SK-N-DZ (cell line): ENCODE results near the gene BEND7.

Experiments
- DNase-seq: peaks from one replicate; pipeline ENCODE4 v3.0.0-alpha.2; 2015; ENCODE audit warnings: low spot score

The BEND7 gene

DNA sequence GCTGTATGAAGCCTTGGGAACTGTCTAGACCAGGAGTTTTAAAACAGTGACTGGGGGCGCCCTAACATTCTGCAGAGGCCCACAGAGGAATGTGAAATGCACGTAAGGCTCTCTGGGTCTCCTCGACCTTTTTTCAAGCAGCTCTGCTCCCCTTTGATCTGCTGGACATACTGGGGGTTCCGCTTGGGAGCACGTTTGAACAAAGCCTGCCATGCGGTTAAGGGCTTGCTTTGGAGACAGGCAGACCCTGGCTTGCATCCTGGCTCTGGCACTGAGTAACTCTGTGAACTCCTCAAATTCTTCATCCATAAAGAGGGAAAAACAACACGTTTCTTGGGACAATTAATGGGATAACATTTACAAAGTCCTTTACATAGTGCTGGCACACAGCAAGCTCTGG, 7.8 kb downstream of the BEND7 start:
- DNase-seq: no peak

DNA sequence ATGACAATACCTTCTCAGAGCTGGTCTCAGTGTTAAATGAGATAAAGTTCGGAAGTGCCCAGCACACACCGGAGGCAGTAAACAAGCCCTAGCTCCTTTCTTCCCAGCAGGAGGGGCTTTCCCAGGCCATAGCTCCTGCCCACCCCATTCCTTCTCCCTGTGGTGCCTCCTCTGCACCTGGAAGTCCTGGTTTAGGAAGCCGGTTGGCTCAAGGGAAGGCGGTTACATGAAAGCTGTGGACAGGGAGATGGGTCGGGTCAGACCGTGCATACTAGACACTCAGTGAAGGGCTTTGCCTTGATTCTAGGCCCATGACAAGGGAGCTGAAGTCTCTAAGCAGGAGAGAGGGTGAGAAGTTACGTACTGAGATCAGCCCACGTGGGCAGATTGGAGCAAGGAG, 8.6 kb downstream of the BEND7 start:
- no peak for DNase-seq

DNA sequence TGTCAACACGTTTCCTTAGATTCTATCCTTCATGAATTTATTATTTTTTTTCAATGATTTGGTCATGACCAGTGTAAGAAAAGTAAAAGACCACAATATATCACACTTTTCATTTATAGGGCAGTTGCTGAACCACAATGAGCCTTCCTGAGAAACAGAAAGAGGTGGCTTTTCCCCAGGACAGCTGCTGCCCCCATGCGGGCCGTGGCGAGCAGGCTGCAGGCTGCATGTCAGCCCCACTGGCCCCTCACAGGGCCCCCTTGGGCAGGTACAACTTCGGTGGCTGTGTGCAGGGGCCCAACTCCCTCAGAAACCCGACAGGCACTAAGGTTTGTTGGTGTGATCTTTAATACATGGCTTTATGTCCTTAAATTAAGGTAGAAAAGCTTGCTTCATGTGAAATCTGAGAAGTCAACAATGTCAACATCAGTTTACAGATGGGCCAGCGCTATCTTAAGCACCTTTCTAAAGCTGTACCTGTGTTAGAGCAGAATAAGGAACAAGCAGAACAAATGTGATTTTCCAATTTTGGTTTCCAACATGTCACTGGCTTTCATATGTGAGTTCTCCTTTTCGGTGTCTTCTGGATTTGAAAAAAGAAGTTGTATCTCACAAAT, 10.6 kb downstream of the BEND7 start:
- DNase-seq: no peak

DNA sequence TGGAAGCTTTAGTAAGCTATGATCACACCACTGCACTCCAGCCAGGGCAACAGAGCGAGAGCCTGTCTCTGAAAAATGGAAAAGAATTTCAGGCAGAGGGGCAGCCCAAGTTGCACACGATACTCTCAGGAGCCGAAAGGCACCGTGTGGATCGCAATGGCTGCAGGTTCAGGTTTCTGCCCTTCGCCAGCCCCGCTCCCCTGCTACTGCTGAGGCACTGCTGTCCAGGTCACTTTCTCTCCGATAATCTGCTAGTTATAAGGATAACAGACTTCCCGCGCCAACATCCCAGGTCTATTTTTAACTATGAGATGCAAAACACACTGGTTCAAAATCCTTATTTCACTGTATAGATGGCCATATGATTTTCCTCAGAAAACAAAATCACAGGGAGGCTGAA, 11.1 kb downstream of the BEND7 start:
- DNase-seq: no peak

- no peak for DNase-seq
Observed at GRCh38 chr10:13516176-13516575, 12.6 kb downstream of the BEND7 start.

GRCh38 chr10:13515467-13515866, 13.3 kb downstream of the BEND7 start:
- DNase-seq: no peak

DNA sequence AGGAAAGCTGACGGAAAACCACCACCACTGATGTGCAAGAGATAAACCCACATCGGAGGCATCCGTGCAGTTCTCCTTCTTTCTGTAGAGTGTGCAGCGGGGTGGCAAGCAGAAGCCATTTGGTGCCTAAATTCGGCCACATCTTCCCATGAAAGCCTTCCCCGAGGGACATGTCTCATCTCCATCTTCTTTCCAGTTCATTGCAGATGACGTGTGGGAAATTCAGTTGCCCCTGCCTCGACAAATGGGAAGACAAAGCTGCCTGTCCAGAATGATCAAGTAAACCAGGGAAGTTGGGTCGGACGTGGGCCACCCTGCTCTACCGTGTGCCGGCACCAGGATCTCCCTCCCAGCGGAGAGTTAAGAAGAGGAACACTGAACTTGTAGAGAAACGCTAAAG, 14.5 kb downstream of the BEND7 start:
- DNase-seq: no peak

- DNase-seq: no peak
Observed at GRCh38 chr10:13512564-13512963, 16.2 kb downstream of the BEND7 start.

- DNase-seq: no peak
Observed at GRCh38 chr10:13511409-13511808, 17.4 kb downstream of the BEND7 start.

DNA sequence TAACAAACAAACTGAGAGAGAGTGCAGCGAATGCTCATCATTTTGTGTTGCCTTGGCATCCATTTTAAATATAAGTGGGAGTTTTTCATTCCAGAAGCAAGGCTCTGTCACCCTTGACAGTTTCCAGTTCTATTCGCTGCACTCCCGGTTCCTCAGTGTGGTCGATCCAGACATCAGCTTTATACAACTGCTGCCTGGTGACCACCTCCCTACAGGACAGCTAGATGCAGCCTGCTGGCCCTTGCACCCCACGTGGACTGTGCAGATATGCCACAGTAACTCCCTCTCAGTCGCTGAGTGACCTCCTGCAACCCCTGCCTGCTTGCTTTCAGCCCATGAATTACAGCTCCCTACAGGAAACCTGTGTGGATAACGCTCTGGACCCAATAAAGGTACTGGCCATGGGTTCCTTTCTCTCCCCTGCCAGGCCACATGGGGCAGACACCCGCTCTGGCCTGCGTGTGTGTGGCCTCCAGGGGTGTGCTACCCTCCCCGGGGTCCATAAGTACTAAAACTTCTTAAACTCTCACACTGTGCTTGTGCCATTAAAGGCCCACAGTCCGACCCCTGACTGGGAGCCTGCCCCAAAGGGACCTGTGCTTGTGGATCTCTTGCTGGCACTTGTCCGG, 23.6 kb downstream of the BEND7 start:
- DNase-seq: no peak

DNA sequence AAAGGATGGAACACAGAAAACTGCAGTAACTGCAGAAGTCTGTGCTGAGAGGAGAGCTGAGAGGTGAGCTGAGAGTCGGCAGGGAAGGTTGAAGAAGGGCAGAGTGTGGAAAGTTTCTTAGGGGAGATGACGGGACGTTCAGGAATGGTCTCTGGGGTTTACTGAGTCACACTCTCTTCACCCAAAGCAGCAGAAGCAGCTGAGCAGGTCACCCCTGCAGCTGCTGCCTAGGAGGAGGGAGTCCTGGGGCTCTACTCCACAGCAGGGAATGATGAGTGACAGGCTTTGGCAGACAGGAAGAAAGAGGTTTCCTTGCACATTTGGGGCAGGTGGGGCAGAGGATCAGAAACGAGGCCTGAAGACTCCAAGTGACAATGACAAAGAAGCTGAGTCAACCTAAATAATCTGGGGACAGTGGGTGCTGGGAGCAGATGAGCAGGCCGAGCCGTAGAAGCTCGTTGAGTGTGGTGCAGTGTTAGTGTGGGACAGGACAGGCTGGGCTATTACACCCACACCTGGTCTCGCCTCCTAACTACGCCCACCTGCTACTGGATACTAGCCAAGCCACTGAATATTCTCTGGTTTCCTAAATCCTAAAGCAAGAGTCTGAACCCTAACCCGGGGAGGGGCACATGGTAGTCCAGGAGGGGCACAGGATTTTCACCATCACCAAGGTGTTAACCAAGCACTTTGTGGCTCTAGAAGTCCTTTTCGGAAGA, 24.9 kb downstream of the BEND7 start:
- DNase-seq: no peak

- no peak for DNase-seq
Observed at GRCh38 chr10:13502380-13502779, 26.4 kb downstream of the BEND7 start.

DNA sequence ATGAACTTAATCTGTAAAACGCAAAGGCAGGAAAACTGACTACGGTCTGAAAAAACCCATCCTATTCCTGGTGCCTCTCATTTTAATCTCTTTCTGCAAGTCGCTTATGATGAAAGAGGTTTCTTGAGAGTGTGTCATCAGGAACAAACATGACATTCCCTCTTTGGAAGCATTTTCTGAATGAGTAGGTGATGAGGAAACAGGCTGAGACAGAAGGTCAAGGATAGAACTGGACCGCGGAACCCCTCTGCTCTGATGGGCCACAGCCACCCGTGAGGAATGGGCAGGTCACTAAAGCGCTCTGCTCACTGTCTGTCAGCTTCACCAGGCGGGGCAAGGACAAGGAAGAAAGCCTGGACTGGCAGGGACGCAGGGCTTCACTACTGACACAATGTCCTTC, 28.6 kb downstream of the BEND7 start:
- DNase-seq: no peak

DNA sequence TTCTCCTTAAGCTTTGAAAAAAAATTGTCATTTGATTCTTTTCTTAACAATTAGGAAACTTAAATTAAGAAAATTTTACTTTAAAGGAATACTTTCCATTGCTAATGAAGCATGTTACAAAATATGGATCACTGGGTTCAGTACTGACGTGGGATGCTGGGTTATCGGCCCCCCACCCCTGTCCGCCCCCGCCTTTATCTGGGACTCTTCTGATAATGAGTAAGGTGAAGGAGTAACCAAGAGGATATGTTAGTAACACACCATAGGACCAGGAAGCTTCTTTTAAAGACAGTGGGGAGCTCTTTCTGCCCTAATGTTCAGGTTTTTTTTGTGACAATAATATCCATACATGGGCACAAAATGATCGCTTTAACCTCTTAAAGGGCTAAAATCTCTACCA, 29.7 kb downstream of the BEND7 start:
- DNase-seq: no peak

DNA sequence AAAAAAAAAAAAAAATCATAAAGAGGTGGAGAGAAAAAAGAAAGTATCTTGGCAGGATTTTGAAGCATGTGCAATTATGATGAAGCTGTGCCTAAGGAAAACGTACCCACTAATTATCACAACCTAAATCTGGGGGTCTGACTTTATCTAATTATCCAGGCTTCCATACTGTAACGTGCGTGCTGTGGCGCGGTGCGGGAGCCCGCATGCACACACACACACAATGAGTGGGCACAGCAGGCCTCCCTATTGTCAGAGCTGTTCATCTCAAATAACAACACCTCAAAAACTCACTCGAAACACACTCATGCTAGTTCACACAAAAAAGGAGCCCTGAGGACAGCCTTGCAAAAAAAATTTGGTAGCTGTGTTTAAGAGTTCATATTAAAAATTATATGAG, 31.9 kb downstream of the BEND7 start:
- no peak for DNase-seq

DNA sequence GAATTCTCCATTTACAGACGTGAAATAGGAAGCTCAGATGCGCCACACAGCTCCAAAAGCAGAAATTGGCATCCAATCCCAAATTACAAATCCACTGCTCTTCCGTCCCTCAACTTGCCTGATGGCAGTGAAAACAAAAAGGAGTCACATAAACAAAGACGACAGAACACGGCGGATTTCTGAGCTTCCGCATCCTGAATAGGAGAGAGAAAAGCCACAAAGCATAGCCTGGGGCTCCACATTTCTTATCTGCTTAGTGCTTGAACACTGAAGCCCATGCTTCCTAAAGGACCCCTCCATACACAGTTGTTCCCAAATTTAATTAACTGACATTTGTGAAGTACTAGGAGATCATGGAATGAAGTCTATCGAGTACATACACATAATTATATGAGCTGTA, 32.6 kb downstream of the BEND7 start:
- no peak for DNase-seq

- no peak for DNase-seq
Observed at GRCh38 chr10:13492493-13493180, 36.2 kb downstream of the BEND7 start.

DNA sequence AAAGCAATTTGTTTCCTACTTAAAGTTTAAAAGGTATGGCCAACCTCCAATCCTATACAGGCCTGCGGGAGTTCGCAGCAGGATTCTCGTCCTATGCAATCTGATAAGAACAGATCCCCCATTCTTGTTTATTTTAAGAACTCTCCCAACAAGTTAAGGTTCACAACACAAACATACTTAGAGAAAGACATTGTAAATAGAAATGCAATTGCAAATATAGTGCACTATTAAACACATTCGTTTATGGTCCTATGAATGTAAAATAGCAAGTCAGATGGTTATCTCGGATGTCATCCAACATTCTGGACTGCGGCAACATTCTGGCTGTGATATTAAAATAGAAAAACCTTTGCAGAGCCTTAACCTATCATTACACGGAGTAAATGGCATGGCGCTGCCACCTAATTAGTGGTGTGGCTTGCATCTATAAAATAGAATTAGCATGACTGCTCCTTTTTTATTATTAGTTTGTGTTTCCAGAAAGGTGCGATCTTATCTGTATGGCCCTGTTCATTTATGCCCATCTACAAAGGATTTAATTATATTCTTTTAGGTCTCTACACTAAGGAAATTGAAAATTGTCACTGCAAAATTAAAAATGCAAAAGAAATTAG, 37.0 kb downstream of the BEND7 start:
- no peak for DNase-seq

DNA sequence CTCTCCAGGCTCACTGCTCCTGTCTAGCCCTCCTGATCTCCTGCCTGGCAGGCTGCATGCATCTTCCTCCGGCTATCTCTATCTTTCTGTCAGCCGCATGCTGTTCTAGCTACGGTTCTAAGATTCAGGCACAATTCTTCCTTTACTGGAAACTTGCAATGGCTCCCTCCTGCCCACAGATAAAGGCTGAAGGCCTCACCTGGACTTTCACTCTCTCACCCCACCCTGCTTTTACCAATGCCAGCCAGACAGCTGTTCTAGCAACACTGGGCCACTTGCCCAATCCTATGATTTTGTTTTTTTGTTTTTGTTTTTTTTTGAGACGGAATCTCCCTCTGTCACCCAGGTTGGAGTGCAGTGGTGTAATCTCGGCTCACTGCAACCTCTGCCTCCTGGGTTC, 38.3 kb downstream of the BEND7 start:
- no peak for DNase-seq

GRCh38 chr10:13489035-13489599, 39.7 kb downstream of the BEND7 start:
- no peak for DNase-seq

- DNase-seq: no peak
Observed at GRCh38 chr10:13485623-13486022, 43.2 kb downstream of the BEND7 start.

DNA sequence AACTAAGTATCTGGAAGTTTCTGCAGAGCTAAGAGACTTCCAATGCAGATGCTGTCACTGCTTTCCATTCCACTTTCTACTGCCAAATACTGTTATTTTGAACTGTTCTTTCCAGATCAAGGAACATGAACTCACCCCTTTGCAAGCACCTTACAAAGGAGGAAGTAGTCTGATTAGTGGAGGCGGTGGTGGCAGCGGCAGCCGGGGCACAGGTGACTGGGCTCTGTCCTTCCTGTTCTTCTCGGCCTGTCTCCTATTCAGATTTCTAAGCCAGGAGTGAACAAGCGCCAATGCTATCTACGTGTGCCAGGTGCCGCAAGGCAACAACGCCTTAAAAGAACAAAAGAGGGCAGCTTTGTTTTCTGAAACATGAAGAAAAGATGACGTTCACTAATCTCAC, 44.9 kb downstream of the BEND7 start:
- no peak for DNase-seq
